ENCODE results near the gene OMG.

- no peak for TF ChIP-seq CTCF (conservative IDR thresholded peaks at IDR 0.05 in 1 of 2, IDR thresholded peaks at IDR 0.05 in 1 of 2; ENCODE audit: low read depth in 1 of 2, low read length in 2 of 2)
- no peak for TF ChIP-seq EZH2 (IDR thresholded peaks at IDR 0.05; ENCODE audit: low read length, missing control alignments)
These were observed 17.1 kb upstream of the OMG start, which contains the start of gene EVI2B for GRCh38 chr17:31313982-31314781.
